IMR-90 (cell line): ENCODE data around the gene PRAMEF10. TPM values are rescaled to one million over a fixed set of nuclear protein-coding genes. Genes with fewer than 3 reads are reported as not detected.
"Not testable (repeated sequence)": the region's sequence is repeated elsewhere in the genome, so short reads cannot be mapped to it uniquely, and the experiment has no call there.

Experiments used
- ATAC-seq: fragments of 200-7000 bp; cut with Tn5 transposase; 2 replicates; pipeline ENCODE4 v1.9.1; 2020; ENCODE audit warnings: low read depth, mild to moderate bottlenecking, moderate library complexity
- Bru-seq: library from RNA; stranded (reverse); fragments of 400-500 nt; gene quantifications from one replicate; lab custom pipeline; 2021; lab: Mats Ljungman, UMichigan
- BruChase-seq, 2 experiments: library from RNA; stranded (reverse); fragments of 400-500 nt; gene quantifications; one replicate each; lab custom pipeline; 2021; lab: Mats Ljungman, UMichigan
- BruUV-seq: library from RNA; stranded (reverse); fragments of 400-500 nt; replicated peaks from 2 replicates; lab custom pipeline; 2021; lab: Mats Ljungman, UMichigan
- CTCF ChIA-PET: fragments of 300-600 bp; formaldehyde crosslinking; extraction: SDS; loops from one replicate; lab custom pipeline; 2021; ENCODE audit warnings: antibody characterized with exemption; lab: Yijun Ruan, JAX
- POLR2A ChIA-PET: fragments of 300-600 bp; sonication (Branson Sonifier 250); formaldehyde crosslinking; loops from one replicate; lab custom pipeline; 2022; ENCODE audit warnings: antibody characterized with exemption; ENCODE audit not compliant: unreplicated experiment; lab: Charles Lee
- DNase-seq: peaks from one replicate; pipeline ENCODE4 v3.0.0; 2013
- H2AFZ ChIP-seq: replicated peaks from 2 replicates; pipeline ENCODE3; 2013; ENCODE audit warnings: low read length, mild to moderate bottlenecking; ENCODE audit not compliant: poor library complexity
- H2AK5ac ChIP-seq: 2 replicates; pipeline ENCODE4 v1.6.1; 2013; ENCODE audit warnings: low read depth, low read length, inconsistent platforms
- H2AK9ac ChIP-seq: replicated peaks from 2 replicates; pipeline ENCODE3; 2013; ENCODE audit warnings: mild to moderate bottlenecking, low read depth, low read length, moderate library complexity; ENCODE audit not compliant: poor library complexity
- H2BK120ac ChIP-seq: 2 replicates; pipeline ENCODE4 v1.6.1; 2013; ENCODE audit warnings: low read depth, low read length, inconsistent platforms
- H2BK15ac ChIP-seq: 3 replicates; pipeline ENCODE4 v1.6.1; 2013; ENCODE audit warnings: low read depth, low read length, inconsistent platforms
- H2BK20ac ChIP-seq: 2 replicates; pipeline ENCODE4 v1.6.1; 2013; ENCODE audit warnings: low read depth, mild to moderate bottlenecking, inconsistent platforms, low read length, moderate library complexity
- H2BK5ac ChIP-seq: 2 replicates; pipeline ENCODE4 v1.6.1; 2013; ENCODE audit warnings: mild to moderate bottlenecking, low read depth, low read length, inconsistent platforms; ENCODE audit not compliant: poor library complexity, severe bottlenecking
- H3K14ac ChIP-seq: replicated peaks from 2 replicates; pipeline ENCODE4 v1.6.1; 2013; ENCODE audit warnings: low read depth, low read length, inconsistent platforms
- H3K18ac ChIP-seq: 2 replicates; pipeline ENCODE4 v1.6.1; 2013; ENCODE audit warnings: low read depth, low read length, control low read depth
- H3K23ac ChIP-seq: 2 replicates; pipeline ENCODE4 v1.6.1; 2013; ENCODE audit warnings: low read depth, low read length, inconsistent platforms
- H3K27ac ChIP-seq: 2 replicates; pipeline ENCODE4 v1.5.1; 2013; ENCODE audit warnings: mild to moderate bottlenecking, control low read depth, low read length; ENCODE audit not compliant: insufficient read depth
- H3K27me3 ChIP-seq: 2 replicates; pipeline ENCODE4 v1.6.1; 2013; ENCODE audit warnings: low read length; ENCODE audit not compliant: control insufficient read depth, insufficient read depth
- H3K36me3 ChIP-seq: 2 replicates; pipeline ENCODE4 v1.6.1; 2013; ENCODE audit warnings: low read length, mixed read lengths; ENCODE audit not compliant: control insufficient read depth, insufficient read depth
- H3K4ac ChIP-seq: 2 replicates; pipeline ENCODE4 v1.6.1; 2013; ENCODE audit warnings: low read depth, low read length, inconsistent platforms
- H3K4me1 ChIP-seq: 2 replicates; pipeline ENCODE4 v1.6.1; 2013; ENCODE audit warnings: low read length, mixed read lengths; ENCODE audit not compliant: control insufficient read depth, insufficient read depth
- H3K4me2 ChIP-seq: 2 replicates; pipeline ENCODE4 v1.6.1; 2013; ENCODE audit warnings: low read depth, mild to moderate bottlenecking, control low read depth, low read length, moderate library complexity
- H3K4me3 ChIP-seq: 2 replicates; pipeline ENCODE4 v1.5.1; 2013; ENCODE audit warnings: low read depth, mild to moderate bottlenecking, control low read depth, low read length, moderate library complexity; ENCODE audit not compliant: insufficient read depth
- H3K56ac ChIP-seq: 2 replicates; pipeline ENCODE4 v1.6.1; 2013; ENCODE audit warnings: low read length, inconsistent platforms; ENCODE audit not compliant: insufficient read depth; ENCODE audit errors: extremely low read depth
- H3K79me1 ChIP-seq, 2 experiments: 2 replicates each; pipeline ENCODE4 v1.6.1; 2013; ENCODE audit warnings: low read length in 2 of 2, inconsistent platforms in 1 of 2, low read depth in 1 of 2
- H3K9ac ChIP-seq: 2 replicates; pipeline ENCODE4 v1.6.1; 2013; ENCODE audit warnings: low read depth, low read length, control low read depth
- H3K9me1 ChIP-seq: 2 replicates; pipeline ENCODE4 v1.6.1; 2013; ENCODE audit warnings: low read length, inconsistent platforms; ENCODE audit not compliant: insufficient read depth
- H3K9me3 ChIP-seq: 2 replicates; pipeline ENCODE4 v1.6.1; 2013; ENCODE audit warnings: low read length; ENCODE audit not compliant: control insufficient read depth, insufficient read depth
- H4K20me1 ChIP-seq: 2 replicates; pipeline ENCODE4 v1.6.1; 2013; ENCODE audit warnings: low read length, inconsistent platforms; ENCODE audit not compliant: insufficient read depth
- H4K5ac ChIP-seq: 2 replicates; pipeline ENCODE4 v1.6.1; 2013; ENCODE audit warnings: mild to moderate bottlenecking, low read depth, low read length, control low read depth
- H4K8ac ChIP-seq, 2 experiments: 2 replicates each; pipeline ENCODE4 v1.6.1; 2013; ENCODE audit warnings: low read depth in 2 of 2, low read length in 2 of 2, control low read depth in 1 of 2, inconsistent platforms in 1 of 2
- H4K91ac ChIP-seq: 2 replicates; pipeline ENCODE4 v1.6.1; 2013; ENCODE audit warnings: low read depth, low read length, inconsistent platforms; ENCODE audit not compliant: insufficient read depth
- WGBS, 2 experiments: methylation state at CpG; one replicate each; pipeline versions ENCODE4 v1.1.5 to v1.1.7; 2013; ENCODE audit warnings: missing lambda C conversion rate in 2 of 2; ENCODE audit not compliant: insufficient read length in 1 of 2; ENCODE audit errors: extremely low coverage in 2 of 2; 5-methylcytosine and 5-hydroxymethylcytosine counted together
- dilution Hi-C: fragments of 300-500 bp; cut with HindIII; formaldehyde crosslinking; loops from one replicate; pipeline ENCODE4 v1.14.3; 2018; ENCODE audit warnings: low sequenced_read_pairs; ENCODE audit not compliant: unreplicated experiment
- in situ Hi-C: fragments of 300-500 bp; cut with MboI; formaldehyde crosslinking; loops from 3 replicates; pipeline ENCODE4 v1.14.3; 2019; ENCODE audit warnings: low sequenced_read_pairs, inconsistent platforms, mixed read lengths
- intact Hi-C: fragments of 100-400 bp; cut with micrococcal nuclease; formaldehyde crosslinking; loops from 2 replicates; pipeline ENCODE4 v1.10.0; 2022
- long read RNA-seq: library from polyadenylated mRNA; unstranded; transcript quantifications from one replicate; pipeline ENCODE4 v2.0.0, GENCODE V29; 2021; ENCODE audit not compliant: unreplicated experiment
- polyA plus RNA-seq, 3 experiments: library from polyadenylated mRNA; depleted of rRNA; stranded (reverse); fragments of >200 nt; gene quantifications; 2 replicates each; pipeline ENCODE4 v1.2.3, GENCODE V29; 2012; ENCODE audit warnings: low replicate concordance in 1 of 3
- total RNA-seq: library from RNA; depleted of rRNA; stranded (reverse); fragments of >200 nt; gene quantifications from 2 replicates; pipeline ENCODE4 v1.2.3, GENCODE V29; 2012; rRNA removed

The PRAMEF10 gene
- not detected in 2 replicates for total RNA-seq
- not detected in 2 replicates for polyA plus RNA-seq (2012; rRNA removed)
- polyA plus RNA-seq (2012; cell fraction: cytosol; rRNA removed) = not detected in 2 replicates
- not detected in 2 replicates for polyA plus RNA-seq (2012; cell fraction: nucleus; rRNA removed; ENCODE audit: low replicate concordance)
- Bru-seq, nascent RNA = not detected
- BruChase-seq, experiment 1, labeled RNA remaining after a 6-hour chase = not detected
- BruChase-seq, experiment 2, labeled RNA remaining after a 2-hour chase = not detected
- long read RNA-seq = 0 reads

GRCh38 chr1:12898170-12898569 lies at the start of gene PRAMEF10:
TSS of gene PRAMEF10 (minus strand) at chr1:12898270. CDS start at chr1:12895847, 2,423 bp downstream.
- H3K23ac ChIP-seq, intact Hi-C loops, H3K4ac ChIP-seq, H3K14ac ChIP-seq, H3K4me1 ChIP-seq, H3K4me2 ChIP-seq, H2BK5ac ChIP-seq, H3K56ac ChIP-seq, DNase-seq, H4K5ac ChIP-seq, H4K91ac ChIP-seq, H2AFZ ChIP-seq, CTCF ChIA-PET, H4K8ac ChIP-seq, H2BK20ac ChIP-seq, H3K18ac ChIP-seq, H2AK5ac ChIP-seq, in situ Hi-C loops, H3K27ac ChIP-seq, H4K20me1 ChIP-seq, H3K4me3 ChIP-seq, H2BK120ac ChIP-seq, H3K9ac ChIP-seq, H3K9me1 ChIP-seq, H3K27me3 ChIP-seq, H3K36me3 ChIP-seq, H2BK15ac ChIP-seq, dilution Hi-C loops, H2AK9ac ChIP-seq, BruUV-seq, POLR2A ChIA-PET, H3K9me3 ChIP-seq, ATAC-seq, H3K79me1 ChIP-seq: not testable (repeated sequence)
- WGBS, 2 experiments = no CpG with 5 or more reads among the region's 1 CpG

- H2BK20ac ChIP-seq, H2AK9ac ChIP-seq, H2BK120ac ChIP-seq, H2AFZ ChIP-seq, H3K27me3 ChIP-seq, H4K20me1 ChIP-seq, H3K9ac ChIP-seq, dilution Hi-C loops, H4K8ac ChIP-seq, H3K18ac ChIP-seq, H4K91ac ChIP-seq, in situ Hi-C loops, H3K4me3 ChIP-seq, CTCF ChIA-PET, H3K27ac ChIP-seq, intact Hi-C loops, H3K23ac ChIP-seq, H2AK5ac ChIP-seq, H3K9me1 ChIP-seq, H3K4me1 ChIP-seq, H3K79me1 ChIP-seq, H4K5ac ChIP-seq, H2BK15ac ChIP-seq, H3K4ac ChIP-seq, H3K9me3 ChIP-seq, H3K56ac ChIP-seq, H3K14ac ChIP-seq, POLR2A ChIA-PET, ATAC-seq, BruUV-seq, DNase-seq, H3K36me3 ChIP-seq, H3K4me2 ChIP-seq, H2BK5ac ChIP-seq: not testable (repeated sequence)
- no CpG with 5 or more reads among the region's 4 CpGs for WGBS, 2 experiments
Observed at GRCh38 chr1:12947480-12947879, 49.4 kb upstream of the PRAMEF10 start, which contains the start of gene PRAMEF6. TSS of gene PRAMEF6 (minus strand) at chr1:12947580. CDS start at chr1:12942518, 5,062 bp downstream.
